Right lung (tissue), 10 donors: ENCODE data around the gene FAM98A. TPM values are rescaled to one million over a fixed set of nuclear protein-coding genes. Genes with fewer than 3 reads are reported as not detected.

Source experiments
- DNase-seq, 2 donors: peaks; one replicate each; pipeline ENCODE4 v3.0.0-alpha.2; 2013
- long read RNA-seq, 8 donors: transcript quantifications; one replicate each; lab custom pipeline, GENCODE V29; 2026
- polyA plus RNA-seq, 5 donors: library from polyadenylated mRNA; unstranded; fragments of 120-200 nt; gene quantifications; one replicate each; pipeline versions ENCODE4 v1.2.1 to v1.2.3, GENCODE V29; 2013; ENCODE audit warnings: inconsistent platforms in 1 of 5, low replicate concordance in 1 of 5; ENCODE audit not compliant: insufficient read length in 5 of 5, insufficient read depth in 1 of 5

Gene FAM98A
- 10 to 100 TPM; 29.2 to 39.2 (median 33.3) TPM for polyA plus RNA-seq
- long read RNA-seq, donor 1, transcript FAM98A-201 (8 exons, 2,816 nt) = major isoform, 7 of 9 reads
- long read RNA-seq, donor 1, partial matches to known transcripts = 0 of 9 reads
- long read RNA-seq, donor 1, other reads (novel, unspliced or antisense) = 0 of 9 reads
- long read RNA-seq, donor 2, transcript FAM98A-201 (8 exons, 2,816 nt) = major isoform, 5 of 6 reads
- long read RNA-seq, donor 2, partial matches to known transcripts = 0 of 6 reads
- long read RNA-seq, donor 2, other reads (novel, unspliced or antisense) = 0 of 6 reads
- long read RNA-seq, donor 3, transcript FAM98A-201 (8 exons, 2,816 nt) = major isoform, 6 of 10 reads
- long read RNA-seq, donor 3, partial matches to known transcripts = 0 of 10 reads
- long read RNA-seq, donor 3, other reads (novel, unspliced or antisense) = 0 of 10 reads
- long read RNA-seq, donor 4, partial matches to known transcripts = 0 of 2 reads
- long read RNA-seq, donor 4, other reads (novel, unspliced or antisense) = 0 of 2 reads
- long read RNA-seq, donor 5, transcript FAM98A-201 (8 exons, 2,816 nt) = major isoform, 14 of 17 reads
- long read RNA-seq, donor 5, partial matches to known transcripts = 0 of 17 reads
- long read RNA-seq, donor 5, other reads (novel, unspliced or antisense) = 0 of 17 reads
- long read RNA-seq, donor 6, transcript FAM98A-201 (8 exons, 2,816 nt) = major isoform, 18 of 21 reads
- long read RNA-seq, donor 6, partial matches to known transcripts = 0 of 21 reads
- long read RNA-seq, donor 6, other reads (novel, unspliced or antisense) = 0 of 21 reads
- long read RNA-seq, donor 7, transcript FAM98A-201 (8 exons, 2,816 nt) = major isoform, 6 of 7 reads
- long read RNA-seq, donor 7, partial matches to known transcripts = 0 of 7 reads
- long read RNA-seq, donor 7, other reads (novel, unspliced or antisense) = 0 of 7 reads
- long read RNA-seq, donor 8, partial matches to known transcripts = 0 of 2 reads
- long read RNA-seq, donor 8, other reads (novel, unspliced or antisense) = 0 of 2 reads

DNA sequence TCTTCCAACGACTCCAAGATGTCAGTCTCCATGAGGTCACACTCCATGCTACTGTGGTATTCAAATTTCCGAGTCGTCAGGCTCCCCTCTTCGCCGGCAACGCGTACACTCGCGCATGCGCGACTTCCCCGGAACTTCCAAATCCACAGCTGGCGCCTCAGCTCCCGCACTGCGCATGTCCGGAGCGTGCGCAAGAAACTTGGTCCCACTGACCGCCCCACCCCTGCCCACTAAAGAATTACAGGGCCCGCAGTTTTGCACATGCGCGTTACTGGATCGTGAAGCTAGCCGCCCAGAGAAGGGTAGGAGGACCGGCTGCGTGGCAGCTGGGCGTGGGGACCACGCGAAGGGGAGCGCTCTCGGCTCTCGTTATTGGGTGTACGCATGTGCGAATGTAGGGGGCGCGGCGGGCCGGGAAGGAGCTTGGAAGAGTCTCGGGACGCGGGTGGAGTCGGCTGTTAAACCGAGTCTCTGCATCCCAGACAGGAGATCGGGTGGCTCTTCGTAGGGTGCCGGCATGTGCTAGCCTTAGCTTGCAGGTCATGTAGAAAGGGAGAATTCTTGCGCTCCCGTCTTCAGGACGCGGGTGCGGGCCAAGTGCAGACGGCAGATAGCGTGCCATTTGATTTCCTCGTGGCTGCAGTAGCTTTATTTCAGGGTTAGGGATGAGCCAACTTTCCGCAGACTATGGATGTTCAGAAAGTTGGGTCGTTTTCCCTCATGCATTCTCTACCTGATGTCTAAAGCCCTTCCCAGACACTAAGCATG lies at the start of gene FAM98A:
TSS of gene FAM98A (minus strand) at position 125 of the 768 bp plus-strand sequence. CDS start at position 47, 78 bp downstream.
- peak; percentile 99 to 100 for DNase-seq

DNA sequence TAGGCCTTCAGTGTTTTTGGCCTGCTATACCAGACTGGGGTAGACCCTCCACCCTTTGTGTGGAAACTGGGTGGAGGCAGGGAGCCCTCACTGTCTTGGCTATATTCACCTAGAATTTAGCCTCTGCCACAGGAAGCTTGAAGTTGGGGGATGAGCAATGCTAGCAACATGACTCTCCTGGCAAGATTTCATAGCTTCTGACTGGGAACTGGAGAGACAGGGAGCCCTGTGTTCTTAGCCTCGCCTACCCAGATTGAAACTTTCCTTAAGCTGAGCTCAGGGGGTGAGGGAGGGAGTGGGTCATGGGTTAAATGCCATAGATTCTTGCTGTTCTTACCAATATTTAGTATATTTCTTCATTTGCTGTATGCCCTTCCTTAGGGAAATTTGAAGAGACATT lies 46.8 kb upstream of the FAM98A start:
- DNase-seq = no peak

DNA sequence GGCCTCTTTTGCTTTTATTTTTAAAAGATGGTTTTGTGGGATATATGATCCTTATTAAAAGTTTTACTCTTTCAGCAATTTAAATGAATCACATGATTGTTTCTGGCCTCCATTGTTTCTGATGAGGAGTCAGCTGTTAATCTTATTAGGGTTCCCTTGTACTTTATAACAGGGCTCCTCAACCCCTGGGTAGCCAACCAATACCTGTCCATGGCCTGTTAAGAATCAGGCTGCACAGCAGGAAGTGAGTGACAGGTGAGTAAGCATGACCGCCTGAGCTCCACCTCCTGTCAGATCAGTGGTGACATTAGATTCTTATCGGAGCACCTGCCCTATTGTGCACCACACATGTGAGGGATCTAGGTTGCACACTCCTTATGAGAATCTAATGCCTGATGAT lies 45.1 kb upstream of the FAM98A start:
- DNase-seq = no peak

DNA sequence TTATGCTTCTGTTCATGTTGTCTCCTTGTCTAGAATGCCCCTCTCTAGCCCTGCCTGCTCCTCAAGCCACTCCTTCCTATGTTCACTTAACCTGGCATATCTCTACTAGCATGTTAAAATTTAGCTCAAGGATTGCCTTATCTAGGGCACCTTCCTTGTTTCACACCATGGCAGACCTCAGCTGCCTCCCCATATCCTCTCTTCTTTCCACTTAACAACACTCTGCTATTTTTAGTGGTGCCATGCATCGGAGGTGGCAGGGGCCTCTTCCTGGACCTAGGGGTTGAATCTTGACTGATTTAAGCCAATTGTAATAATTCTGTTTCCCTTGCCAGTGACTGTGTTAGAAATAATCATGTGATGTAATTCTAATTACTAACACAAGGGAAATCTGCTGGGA lies 36.9 kb upstream of the FAM98A start:
- no peak for DNase-seq

DNA sequence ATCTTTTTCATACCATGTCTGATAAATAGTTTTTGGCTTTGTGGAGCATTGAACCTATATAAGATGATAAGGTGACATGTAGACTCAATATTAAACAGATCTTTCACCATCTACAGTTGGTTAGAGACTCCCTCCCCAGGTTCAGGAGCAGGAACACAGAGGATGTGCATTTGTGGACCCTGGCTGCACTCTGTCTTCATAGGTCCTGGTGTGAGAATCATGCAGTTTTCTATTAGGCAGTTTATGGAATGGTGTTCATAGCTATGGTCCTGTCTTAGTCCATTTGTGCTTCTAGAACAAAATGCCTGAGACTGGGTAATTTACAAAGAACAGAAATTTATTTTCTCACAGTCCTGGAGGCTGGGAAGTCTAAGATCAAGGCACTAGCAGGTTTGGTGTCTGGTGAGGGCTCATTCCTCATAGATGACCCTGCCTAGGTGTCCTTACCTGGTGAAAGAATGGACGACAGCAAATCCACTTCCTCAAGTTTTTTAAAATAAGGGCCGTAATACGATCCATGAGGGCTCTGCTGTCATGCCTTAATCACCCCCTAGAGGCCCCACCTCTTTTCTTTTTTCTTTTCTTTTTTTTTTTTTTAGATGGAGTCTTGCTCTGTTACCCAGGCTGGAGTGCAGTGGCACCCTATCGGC lies 35.3 kb upstream of the FAM98A start:
- no peak for DNase-seq

DNA sequence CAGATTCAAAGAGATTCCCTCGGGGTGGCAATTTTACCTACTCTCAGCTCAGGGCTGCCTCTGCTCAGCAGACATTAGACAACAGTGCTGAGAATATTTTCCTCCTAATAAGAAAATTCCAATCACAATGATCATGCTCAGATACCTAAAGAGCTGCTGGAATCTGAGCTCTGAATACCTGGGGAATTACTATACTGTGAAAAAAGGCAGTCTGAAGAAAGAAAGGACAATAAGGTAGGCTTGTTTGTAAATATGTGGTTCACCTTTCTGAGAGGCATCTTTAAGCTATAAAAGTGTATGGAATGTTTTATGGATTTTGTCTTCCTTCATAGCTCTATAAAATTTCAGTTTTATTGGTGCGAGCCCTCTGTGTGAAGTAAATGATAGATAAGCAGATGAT lies 34.2 kb upstream of the FAM98A start:
- DNase-seq = no peak

DNA sequence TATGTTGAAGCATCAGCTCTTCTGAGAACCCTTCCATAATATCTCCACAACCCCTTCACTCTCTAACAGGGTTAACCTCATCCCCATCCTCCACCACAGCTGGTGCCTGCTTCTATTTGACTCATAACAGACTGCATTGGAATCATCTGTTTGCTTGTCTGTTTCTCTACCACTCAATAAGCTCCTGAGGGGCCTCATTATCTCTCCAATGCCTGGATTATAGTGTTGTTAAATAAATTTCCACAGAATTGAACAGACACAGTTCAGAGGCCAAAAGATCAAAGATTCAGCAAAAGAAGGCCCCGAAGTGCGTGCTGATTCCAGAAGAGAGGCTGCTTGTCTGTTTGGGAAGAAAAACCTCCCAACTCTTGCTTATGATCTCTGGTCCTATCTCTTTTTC lies 33.7 kb upstream of the FAM98A start:
- DNase-seq = no peak

DNA sequence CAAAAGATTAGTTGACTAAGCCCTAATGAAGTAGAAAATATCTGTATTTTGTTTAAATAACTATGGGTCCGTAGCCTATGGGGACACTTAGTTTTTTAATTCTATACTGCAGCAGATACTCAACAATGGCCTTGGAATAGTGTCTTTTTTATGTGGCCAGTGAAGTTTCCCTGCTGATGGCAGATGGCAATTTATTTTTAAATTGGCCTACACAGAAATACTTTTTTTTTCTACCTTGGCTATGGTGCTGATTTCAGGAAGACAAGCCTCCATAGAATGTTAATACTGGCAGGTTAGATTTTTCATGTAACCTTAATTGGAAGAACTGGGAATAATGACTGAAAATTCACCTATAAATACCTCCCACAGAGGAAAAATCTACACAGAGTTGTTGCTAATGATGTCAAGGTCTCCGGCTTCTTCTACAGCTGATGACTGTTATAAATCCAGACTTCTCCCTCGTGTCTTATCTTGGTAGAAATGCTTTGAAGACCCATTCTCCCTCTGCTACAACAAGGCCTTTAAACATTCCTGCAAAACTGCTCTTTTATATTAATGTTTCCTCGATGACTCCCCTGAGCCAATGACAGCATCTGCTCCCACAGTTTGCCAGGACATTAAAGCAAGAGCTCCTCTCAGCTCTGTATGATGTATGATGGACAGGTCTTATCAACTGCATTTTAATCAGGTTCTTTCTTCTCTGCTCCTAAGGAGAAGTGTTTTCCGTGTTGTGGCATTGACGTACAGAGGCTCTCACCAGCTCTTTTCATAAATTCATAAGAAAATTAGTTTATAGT lies 29.1 kb upstream of the FAM98A start:
- no peak for DNase-seq

DNA sequence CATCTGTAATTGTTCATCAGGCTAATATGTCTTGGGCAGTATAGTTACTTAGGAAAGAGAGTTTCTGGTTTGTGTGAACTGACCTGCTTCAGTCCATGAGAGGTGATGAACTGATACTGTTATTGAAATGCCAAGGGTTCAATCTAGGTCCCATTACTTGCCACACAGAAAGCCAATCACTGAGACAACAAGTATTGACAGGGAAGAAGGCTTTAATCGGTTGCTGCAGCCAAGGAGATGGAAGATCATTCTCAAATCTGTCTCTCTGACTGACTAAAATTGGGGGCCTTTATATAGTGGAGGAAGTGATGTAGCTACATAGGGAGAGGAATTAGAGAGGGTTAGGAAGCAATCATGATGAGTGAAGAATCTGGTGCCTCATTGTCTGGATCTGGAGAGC lies 19.9 kb upstream of the FAM98A start:
- DNase-seq = no peak

DNA sequence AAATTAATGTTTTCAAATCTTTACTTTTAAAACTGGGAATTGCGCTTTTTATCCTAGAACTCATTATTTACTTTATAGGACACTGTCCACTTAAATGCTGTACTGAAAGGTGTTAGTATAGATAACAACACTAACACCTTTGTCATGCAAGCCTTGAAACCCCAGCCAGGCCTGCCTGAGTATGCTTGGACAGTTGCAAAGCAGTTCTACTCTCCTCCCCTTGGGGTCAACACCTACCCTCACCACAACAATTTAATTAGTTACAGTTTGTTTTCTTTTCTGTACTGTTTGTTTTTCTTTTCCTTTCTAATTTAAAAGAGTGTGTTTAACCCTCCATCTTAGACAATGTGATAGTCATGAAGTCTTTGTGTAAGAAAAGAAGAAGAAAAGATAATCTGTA lies 18.9 kb upstream of the FAM98A start:
- DNase-seq = no peak

DNA sequence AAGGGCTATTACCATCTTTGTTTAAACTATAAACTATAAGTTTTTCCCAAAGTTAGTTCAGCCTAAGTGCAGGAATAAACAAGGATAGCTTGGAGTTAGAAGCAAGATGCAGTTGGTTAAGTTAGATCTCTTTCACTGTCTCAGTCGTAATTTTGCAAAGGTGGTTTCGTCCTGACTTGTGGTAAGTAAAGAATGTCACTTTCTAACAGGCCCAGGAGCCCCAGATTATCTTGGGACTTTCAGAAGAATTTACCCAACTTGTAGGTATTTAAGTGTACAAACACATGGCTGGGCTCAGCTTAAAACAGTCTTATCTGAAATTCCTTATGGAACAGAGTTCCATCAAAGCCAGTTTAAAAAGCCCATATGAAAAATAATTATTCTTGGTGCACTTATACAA lies 18.3 kb upstream of the FAM98A start:
- no peak for DNase-seq

DNA sequence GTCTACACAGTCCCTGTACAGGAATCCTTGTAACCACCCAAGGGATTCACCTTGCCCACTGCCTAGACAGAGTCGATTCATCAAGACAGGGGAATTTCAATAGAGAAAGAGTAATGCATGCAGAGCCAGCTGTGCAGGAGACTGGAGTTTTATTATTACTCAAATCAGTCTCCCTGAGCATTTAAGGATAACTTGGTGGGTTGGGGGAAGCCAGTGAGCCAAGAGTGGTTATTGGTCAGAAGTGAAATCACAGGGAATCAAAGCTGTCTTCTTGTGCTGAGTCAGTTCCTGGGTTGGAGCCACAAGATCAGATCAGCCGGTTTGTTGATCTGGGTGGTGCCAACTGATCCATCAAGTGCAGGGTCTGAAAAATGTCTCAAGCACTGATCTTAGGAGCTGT lies 17.8 kb upstream of the FAM98A start:
- no peak for DNase-seq

DNA sequence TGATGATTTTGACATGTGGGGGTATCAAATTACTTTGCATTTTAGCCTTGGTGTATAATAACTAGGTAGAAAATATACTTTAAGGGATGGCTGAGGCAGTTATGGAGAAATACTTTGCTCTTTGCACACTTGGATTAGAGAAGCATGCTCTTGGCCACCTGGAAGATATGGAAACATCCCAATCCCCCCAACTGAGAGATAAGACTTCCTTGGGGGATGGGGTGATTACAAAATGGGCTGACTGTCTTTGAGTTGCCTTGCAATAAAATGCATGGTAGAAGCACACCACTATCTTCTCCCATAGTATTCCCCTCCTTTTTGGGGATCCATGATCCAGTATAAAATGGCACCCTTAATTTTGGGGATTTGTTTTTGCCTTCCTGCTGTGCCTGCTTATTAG lies 15.1 kb upstream of the FAM98A start:
- no peak for DNase-seq

DNA sequence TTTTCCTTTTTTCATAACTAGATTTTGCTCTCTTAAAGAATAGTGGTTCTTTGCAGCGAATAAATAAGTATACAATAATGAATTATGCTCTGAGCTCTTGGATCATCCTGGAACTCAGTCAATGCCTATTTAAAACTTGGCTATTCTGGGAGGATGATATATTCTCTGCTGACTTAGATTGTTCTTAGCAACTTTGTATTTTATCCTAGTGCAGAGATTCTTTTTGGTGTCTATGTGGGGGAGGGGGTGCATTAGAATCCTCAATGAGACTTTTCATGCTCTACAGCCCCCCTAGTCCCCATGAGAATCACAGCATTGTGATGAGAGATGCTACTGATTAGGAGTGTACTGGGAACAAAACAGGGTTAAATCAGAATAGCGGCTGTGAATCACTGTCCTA lies 8.8 kb upstream of the FAM98A start:
- no peak for DNase-seq

DNA sequence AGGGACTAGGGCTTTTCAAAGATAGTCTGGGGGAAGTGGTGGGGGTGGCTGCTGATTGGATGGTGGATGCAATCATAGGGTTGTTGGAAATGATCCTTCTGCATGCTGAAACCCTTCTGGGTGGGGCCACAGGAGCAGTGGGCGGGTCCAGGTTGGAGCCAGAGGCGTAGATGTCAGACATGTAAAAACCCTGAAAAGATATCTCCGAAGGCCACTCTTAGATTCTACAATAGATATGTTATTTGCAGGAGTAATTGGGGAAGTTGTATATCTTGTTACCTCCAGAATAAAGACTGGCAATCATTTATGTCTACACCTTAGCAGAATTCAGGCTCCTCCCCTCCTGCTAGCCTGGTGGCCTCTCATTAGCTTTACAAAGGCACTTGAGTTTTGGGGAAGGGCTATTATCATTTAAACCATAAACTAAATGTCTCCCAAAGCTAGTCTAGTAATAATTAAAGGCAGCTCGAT lies 8.2 kb upstream of the FAM98A start:
- no peak for DNase-seq

DNA sequence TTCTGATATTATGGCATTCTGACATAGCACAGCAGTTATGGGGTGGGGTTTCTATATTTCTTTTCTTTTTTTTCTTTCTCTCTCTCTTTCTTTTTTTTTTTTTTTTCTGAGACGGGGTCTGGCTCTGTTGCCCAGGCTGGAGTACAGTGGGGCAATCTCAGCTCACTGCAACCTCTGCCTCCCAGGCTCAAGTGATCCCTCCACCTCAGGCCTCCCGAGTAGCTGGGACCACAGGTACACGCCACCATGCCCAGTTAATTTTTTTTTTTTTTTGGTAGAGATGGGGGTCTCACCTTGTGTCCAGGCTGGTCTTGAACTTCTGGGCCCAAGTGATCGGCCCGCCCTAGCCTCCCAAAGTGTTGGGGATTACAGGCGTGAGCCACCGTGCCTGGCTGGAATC lies 7.5 kb upstream of the FAM98A start:
- no peak for DNase-seq

DNA sequence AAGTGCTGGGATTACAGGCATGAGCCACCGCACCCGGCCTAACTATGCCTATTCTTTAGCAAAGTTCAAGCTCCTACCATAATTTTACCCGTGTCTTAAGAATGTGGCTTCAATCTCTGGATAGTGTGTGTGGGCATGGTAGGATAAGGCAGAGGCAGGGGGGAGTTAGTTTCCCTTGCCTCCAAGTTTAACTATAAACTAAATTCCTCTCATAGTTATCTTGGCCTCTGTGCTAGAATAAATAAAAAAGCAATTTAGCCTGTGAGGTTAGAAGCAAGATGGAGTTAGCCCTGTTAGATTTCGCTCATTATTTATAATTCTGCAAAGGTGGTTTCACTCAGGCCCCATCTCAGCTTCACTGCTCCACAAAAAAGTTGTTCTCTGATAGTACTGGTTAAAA lies 7.0 kb upstream of the FAM98A start:
- DNase-seq = no peak

DNA sequence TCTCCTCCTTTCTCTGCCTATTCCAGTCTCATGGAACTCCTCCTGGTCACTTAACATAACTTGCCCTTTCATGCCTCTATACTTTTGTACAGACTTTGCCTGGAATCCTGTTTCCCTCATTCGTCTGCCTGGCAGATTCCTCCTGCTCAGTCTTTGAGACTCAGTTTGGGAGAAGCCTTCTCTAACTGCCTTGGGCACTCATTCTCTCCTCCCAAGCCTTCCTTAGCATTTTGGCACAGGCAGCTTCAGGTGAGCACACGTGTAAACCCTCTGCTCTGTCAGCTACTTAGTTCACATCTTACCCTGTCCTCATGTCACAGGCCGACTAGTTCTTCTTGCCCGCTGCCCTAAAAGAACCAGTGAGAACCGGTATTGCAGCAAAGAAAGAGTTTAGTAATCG lies 6.0 kb upstream of the FAM98A start:
- no peak for DNase-seq

DNA sequence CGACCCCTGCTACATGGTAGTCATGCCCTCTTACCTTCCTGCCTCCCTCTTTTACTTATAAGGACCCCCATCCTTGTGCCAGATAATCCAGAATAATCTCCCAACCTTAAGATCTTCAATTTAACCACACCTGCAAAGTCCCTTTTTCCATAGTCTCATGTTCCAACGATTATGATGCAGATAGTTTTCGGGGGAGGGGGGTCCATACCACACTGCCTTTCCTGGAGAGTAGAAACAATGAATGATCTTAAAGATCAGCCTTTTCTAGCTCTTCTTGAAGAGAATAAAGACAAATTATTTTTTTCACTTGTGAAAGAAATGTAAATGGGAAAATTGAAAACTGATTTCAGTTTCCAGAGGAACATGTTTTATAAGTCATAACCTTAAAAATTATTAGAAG lies 4.3 kb upstream of the FAM98A start:
- DNase-seq = no peak

DNA sequence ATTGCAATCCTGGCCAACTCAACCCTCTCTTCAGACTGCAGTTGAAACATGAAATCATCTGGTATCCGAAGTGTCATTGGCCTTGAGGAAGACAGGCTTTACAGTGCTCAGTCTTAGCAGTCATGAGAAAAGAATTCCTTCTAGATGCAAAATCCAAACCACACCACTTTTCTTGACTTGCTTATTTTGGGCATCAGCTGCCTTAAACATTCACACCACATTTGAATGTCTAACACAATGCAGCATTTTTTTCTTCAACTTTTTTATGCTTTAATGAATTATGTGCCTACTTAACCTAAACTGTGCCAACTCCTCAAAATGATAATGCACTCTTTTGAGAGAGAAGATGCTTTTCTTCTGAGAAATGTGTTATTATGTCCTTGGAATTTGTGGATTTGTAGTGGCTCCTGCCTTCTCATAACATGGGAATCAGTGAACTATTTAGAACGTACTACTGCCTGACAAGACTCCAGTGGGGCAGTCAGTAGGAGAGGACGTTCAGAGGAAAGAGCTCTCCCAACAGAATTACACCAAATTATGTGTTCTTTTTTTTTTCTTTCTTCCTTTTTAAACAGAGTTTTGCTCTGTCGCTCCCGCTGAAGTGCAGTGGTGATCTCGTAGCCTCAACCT lies 3.2 kb upstream of the FAM98A start:
- no peak for DNase-seq
